Activated CD4-positive, alpha-beta memory T cell treated with anti-CD3 and anti-CD28 coated beads for 36 hours (primary cell): ENCODE results near the gene DHRSX. TPM values are rescaled to one million over a fixed set of nuclear protein-coding genes. Genes with fewer than 3 reads are reported as not detected.

ENCODE experiments used
- CTCF ChIA-PET: fragments of 350-600 bp; sonication (Branson Sonifier 250); formaldehyde crosslinking; loops from one replicate; lab custom pipeline; 2021; ENCODE audit warnings: antibody characterized with exemption, inconsistent platforms; lab: Charles Lee
- POLR2A ChIA-PET: fragments of 350-600 bp; sonication (Branson Sonifier 250); formaldehyde crosslinking; loops from one replicate; lab custom pipeline; 2021; ENCODE audit warnings: antibody characterized with exemption; lab: Charles Lee
- DNase-seq: peaks from one replicate; pipeline ENCODE4 v3.0.0-alpha.2; 2020
- H3K27ac Mint-ChIP-seq: one replicate; pipeline ENCODE4 v1.8.0; 2021; ENCODE audit warnings: mixed read lengths
- H3K27me3 Mint-ChIP-seq: one replicate; pipeline ENCODE4 v1.8.0; 2021; ENCODE audit warnings: mixed read lengths
- H3K36me3 Mint-ChIP-seq: one replicate; pipeline ENCODE4 v1.8.0; 2021; ENCODE audit warnings: mixed read lengths
- H3K4me1 Mint-ChIP-seq: one replicate; pipeline ENCODE4 v1.8.0; 2021; ENCODE audit warnings: low read depth, mixed read lengths
- H3K4me3 Mint-ChIP-seq: one replicate; pipeline ENCODE4 v1.8.0; 2021; ENCODE audit warnings: mild to moderate bottlenecking, mixed read lengths
- H3K9me3 Mint-ChIP-seq: one replicate; pipeline ENCODE4 v1.8.0; 2021; ENCODE audit warnings: mixed read lengths
- intact Hi-C: fragments of 100-400 bp; cut with micrococcal nuclease; formaldehyde crosslinking; loops from one replicate; pipeline ENCODE4 v1.15.1; 2023
- total RNA-seq, 2 experiments: library from RNA; stranded (reverse); gene quantifications; one replicate each; pipeline ENCODE4 v1.2.3, GENCODE V29; 2021

Gene DHRSX
- total RNA-seq, 2 experiments from 2014 or later, result 20.7 to 21.3 TPM

GRCh38 chrX:2502120-2502667 lies 1.4 kb upstream of the DHRSX start:
- DNase-seq, result no peak
- peak overlapping the region; percentile 49 for H3K27ac Mint-ChIP-seq

DNA sequence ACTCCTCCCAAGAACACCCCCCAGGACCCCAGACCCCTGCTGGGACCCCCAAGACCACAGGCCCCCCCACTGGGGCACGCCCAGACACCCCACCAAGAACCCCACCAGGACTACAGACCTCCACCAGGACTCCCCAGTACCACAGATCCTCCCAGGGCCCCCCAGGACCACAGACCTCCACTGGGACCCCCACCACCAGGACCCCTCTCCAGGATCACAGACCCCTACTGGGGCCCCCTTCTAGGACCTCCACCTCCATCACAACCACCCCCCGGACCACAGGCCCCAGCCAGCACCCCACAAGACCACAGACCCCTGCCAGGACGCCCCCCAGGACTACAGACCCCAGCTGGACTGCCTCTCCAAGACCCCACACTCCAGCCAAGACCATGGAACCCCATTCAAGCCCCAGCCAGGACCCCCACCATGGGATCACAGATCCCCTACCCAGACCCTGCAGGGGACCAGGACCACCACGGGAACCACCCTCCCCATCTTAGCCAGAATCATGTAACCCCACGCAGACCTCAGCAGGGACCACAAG lies 855 bp upstream of the DHRSX start:
- POLR2A ChIA-PET, result no interaction called here
- Mint-ChIP-seq H3K9me3 (no peaks in the 10 kb centered on the region), H3K4me1 (peaks cover 24% of the 10 kb centered on the region), H3K4me3 (peak overlapping the region; percentile 57), H3K27ac (peak overlapping the region; percentile 49), H3K36me3 (peaks cover 6% of the 10 kb centered on the region), H3K27me3 (no peaks in the 10 kb centered on the region)
- intact Hi-C loops, result loop anchor here (5.0 kb wide), 2 partner anchors 106 to 839 kb away; no protein-coding TSS in a partner anchor
- no peak for DNase-seq
- CTCF ChIA-PET, result no interaction called here

More at GRCh38 chrX:2502120-2502667, 1.4 kb upstream of the DHRSX start:
- Mint-ChIP-seq H3K27me3 (no peaks in the 10 kb centered on the region), H3K36me3 (peaks cover 6% of the 10 kb centered on the region), H3K4me3 (peak overlapping the region; percentile 57), H3K4me1 (peaks cover 24% of the 10 kb centered on the region), H3K9me3 (no peaks in the 10 kb centered on the region)
- CTCF ChIA-PET, result no interaction called here
- POLR2A ChIA-PET, result no interaction called here
- intact Hi-C loops, result loop anchor here (5.0 kb wide), 2 partner anchors 105 to 840 kb away; no protein-coding TSS in a partner anchor

DNA sequence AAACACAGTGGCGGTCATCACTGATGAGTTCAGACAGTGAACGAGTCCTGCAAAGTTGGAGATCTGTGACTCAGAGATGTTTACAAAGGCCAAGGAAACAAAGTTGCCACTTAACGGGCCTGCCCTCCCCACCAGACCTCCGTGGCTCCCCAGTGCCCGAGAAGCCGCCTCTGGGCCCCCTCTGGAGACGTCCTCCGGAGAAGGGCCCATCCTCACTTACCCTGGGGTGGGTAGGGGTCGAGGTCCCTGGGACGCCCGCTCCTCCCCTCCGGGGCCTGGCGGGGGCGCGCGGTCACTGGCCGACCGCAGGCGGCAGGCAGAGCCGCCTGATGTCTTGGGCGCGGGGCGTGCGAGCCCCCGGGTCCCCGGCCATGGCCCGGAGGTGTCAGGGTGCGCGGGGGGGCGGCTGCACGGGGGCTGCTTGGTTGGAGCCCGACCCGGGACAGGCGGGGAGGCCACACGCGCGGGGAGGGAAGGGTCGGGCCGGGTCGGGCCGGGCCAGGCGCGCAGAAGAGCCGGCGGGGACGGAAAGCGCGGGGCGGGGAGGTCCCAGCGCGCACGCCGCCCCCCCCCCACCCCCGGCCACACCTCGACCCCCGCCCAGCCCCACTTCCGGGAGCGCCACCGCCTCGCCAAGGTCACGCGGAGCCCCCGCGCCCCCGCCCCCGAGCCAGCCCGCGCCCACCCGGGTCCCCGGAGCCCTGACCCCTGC lies 529 bp downstream of the DHRSX start:
- Mint-ChIP-seq H3K9me3 (no peaks in the 10 kb centered on the region), H3K4me1 (peaks cover 27% of the 10 kb centered on the region), H3K36me3 (peaks cover 9% of the 10 kb centered on the region), H3K27ac (peak overlapping the region; percentile 70), H3K4me3 (peak overlapping the region; percentile 78), H3K27me3 (no peaks in the 10 kb centered on the region)
- POLR2A ChIA-PET, result no interaction called here
- peak; percentile 41 for DNase-seq
- intact Hi-C loops, result loop anchor here (5.0 kb wide), 2 partner anchors 107 to 838 kb away; no protein-coding TSS in a partner anchor
- CTCF ChIA-PET, result no interaction called here

GRCh38 chrX:2499507-2499906 lies 1.3 kb downstream of the DHRSX start:
- ChIA-PET POLR2A (no interaction called here), CTCF (no interaction called here)
- intact Hi-C loops, result no loop called here
- peak overlapping the region; percentile 70 for H3K27ac Mint-ChIP-seq
- no peak for DNase-seq
- peaks cover 27% of the 10 kb centered on the region for H3K4me1 Mint-ChIP-seq
- no peaks in the 10 kb centered on the region for H3K9me3 Mint-ChIP-seq
- H3K36me3 Mint-ChIP-seq, result peaks cover 9% of the 10 kb centered on the region
- H3K27me3 Mint-ChIP-seq, result no peaks in the 10 kb centered on the region
- peak overlapping the region; percentile 78 for H3K4me3 Mint-ChIP-seq

DNA sequence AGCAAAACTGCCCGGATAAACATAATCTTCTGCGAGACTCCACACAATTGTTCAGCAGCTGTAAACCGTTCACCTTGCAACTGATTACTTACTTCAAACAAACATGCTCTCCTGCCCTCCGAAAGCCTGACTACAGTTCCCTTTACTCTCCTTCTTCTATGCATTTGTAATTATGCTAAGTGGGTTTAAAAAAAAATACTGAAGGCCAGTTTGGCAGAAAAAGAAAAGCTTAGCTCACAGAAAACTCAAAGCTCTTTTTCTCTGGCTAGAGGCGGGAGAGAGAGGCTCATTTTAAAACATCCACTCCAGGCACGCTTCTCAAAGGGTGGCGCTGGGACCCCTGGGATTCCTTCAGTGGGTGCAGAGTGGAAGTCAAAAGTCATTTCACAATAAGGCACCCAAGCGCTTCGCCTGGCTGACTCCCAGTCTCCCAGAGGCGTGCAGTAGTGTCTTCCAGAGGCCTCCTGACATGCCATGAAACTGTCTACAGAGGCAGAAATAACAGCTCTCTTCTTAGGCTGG lies 1.9 kb downstream of the DHRSX start:
- H3K27me3 Mint-ChIP-seq, result no peaks in the 10 kb centered on the region
- H3K4me1 Mint-ChIP-seq, result peaks cover 27% of the 10 kb centered on the region
- no peaks in the 10 kb centered on the region for H3K9me3 Mint-ChIP-seq
- ChIA-PET CTCF (no interaction called here), POLR2A (no interaction called here)
- peak overlapping the region; percentile 70 for H3K27ac Mint-ChIP-seq
- peak overlapping the region; percentile 78 for H3K4me3 Mint-ChIP-seq
- peaks cover 9% of the 10 kb centered on the region for H3K36me3 Mint-ChIP-seq
- no peak for DNase-seq
- intact Hi-C loops, result no loop called here

GRCh38 chrX:2497961-2498780 lies 2.6 kb downstream of the DHRSX start:
- H3K4me1 Mint-ChIP-seq, result peaks cover 27% of the 10 kb centered on the region
- ChIA-PET CTCF (no interaction called here), POLR2A (no interaction called here)
- H3K27me3 Mint-ChIP-seq, result no peaks in the 10 kb centered on the region
- no peak overlapping the region for H3K4me3 Mint-ChIP-seq
- intact Hi-C loops, result no loop called here
- no peak for DNase-seq
- peak overlapping the region; percentile 52 for H3K27ac Mint-ChIP-seq
- peaks cover 9% of the 10 kb centered on the region for H3K36me3 Mint-ChIP-seq
- no peaks in the 10 kb centered on the region for H3K9me3 Mint-ChIP-seq

GRCh38 chrX:2495595-2495994 lies 5.2 kb downstream of the DHRSX start:
- Mint-ChIP-seq H3K27me3 (no peaks in the 10 kb centered on the region), H3K36me3 (peaks cover 17% of the 10 kb centered on the region), H3K27ac (no peak overlapping the region), H3K4me3 (no peak overlapping the region), H3K9me3 (no peaks in the 10 kb centered on the region), H3K4me1 (peaks cover 27% of the 10 kb centered on the region)
- POLR2A ChIA-PET, result no interaction called here
- CTCF ChIA-PET, result no interaction called here
- DNase-seq, result no peak
- intact Hi-C loops, result no loop called here

DNA sequence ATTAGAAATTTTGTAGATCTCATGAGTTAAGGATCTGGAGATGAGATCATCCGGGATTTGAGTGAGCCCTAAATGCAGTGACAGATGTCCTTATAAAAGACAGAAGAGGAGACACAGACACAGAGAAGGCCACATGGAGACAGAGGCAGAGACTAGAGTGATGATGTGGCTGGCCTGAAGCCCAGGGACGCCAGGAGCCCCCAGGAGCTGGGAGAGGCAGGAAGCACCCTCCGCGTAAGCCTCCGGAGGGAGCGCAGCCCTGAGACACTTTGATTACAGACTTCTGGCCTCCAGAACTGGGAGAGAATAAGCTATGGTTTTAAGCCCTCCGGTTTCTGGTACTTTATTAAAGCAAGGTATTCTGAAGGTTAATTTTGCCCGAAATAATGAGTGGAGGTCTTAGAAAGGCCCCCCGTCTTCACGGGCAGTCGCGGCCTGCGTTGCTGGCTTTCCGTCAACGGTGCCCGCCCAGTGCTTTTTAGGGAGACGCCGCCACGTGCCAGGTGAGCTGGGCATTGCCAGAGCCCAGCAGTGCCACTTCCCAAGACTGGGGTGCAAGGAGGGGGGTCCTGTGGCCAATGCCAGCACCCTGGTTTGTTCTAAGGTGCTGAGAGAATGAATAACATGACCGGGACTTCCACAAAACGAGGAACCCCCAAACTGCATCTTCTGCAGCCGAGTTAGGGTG lies 8.1 kb downstream of the DHRSX start:
- intact Hi-C loops, result no loop called here
- peaks cover 31% of the 10 kb centered on the region for H3K36me3 Mint-ChIP-seq
- H3K4me1 Mint-ChIP-seq, result peaks cover 8% of the 10 kb centered on the region
- no peak overlapping the region for H3K4me3 Mint-ChIP-seq
- CTCF ChIA-PET, result no interaction called here
- no peak overlapping the region for H3K27ac Mint-ChIP-seq
- H3K9me3 Mint-ChIP-seq, result no peaks in the 10 kb centered on the region
- no peaks in the 10 kb centered on the region for H3K27me3 Mint-ChIP-seq
- POLR2A ChIA-PET, result no interaction called here
- DNase-seq, result no peak

DNA sequence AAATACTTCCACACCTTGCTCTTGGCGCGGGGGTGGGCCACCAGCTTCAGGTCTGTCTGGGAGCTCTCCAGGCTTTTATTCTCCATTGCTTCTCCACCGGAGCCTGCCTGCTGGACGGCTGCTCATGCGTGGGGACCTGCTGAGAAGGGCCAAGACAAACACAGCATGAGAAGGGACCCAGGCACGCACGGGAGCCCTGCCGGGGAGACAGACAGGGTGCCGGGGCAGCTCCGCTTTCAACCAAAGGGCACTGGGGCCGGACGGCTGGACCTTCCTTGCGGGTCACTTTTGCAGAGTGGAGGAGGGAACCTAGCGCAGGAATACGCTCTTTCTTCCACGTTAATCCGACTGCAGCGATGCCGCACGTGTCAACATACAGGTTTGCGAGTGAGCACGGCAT lies 10.1 kb downstream of the DHRSX start:
- Mint-ChIP-seq H3K9me3 (no peaks in the 10 kb centered on the region), H3K4me1 (peaks cover 3% of the 10 kb centered on the region), H3K27ac (no peak overlapping the region), H3K4me3 (no peak overlapping the region), H3K27me3 (no peaks in the 10 kb centered on the region), H3K36me3 (peaks cover 34% of the 10 kb centered on the region)
- ChIA-PET POLR2A (no interaction called here), CTCF (no interaction called here)
- intact Hi-C loops, result no loop called here
- no peak for DNase-seq

DNA sequence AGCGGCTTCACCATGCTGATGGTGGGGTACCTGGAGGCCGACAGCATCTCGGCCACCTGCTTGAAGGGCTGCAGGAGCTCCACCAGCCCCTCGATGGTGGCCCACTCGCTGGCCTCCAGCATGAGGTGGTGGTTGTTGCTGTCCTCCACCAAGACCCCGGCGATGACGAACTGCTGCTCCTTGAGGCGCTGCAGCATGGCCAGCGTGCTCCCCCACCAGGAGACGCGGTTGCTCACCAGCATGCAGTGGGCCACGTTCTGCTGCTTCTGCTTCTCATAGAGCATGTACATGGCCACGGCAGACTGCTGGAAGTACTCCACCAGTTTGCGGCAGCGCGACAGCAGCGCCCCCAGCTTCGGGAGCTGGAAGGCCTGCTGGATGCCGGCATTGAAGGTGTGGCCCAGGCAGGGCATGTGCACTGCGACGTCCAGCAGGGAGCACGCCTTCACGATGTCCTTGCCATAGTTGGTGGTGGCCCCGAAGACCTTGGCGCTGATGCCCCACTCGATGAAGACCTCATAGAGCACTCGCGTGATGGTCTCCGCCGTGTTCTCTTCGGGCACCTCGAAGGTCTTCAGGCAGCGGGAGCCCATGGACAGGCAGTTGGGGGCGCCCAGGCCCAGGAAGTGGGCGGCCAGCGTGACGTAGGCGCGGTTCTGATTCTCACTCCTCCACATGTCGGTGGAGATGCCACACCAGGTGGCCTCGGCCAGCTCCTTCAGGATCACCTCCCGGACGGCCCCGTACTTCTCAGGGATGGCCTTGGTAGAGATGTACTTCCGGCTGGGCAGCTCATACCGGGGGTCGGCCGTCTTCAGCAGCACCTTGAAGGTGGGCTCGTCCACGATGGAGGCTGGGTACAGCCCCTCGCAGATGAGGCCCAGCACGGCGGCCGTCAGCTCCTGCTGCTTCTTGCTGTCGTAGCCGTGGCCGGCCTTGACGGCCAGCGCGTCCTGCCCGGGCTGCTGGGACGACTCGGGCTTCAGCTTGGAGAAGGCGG lies 11.0 kb downstream of the DHRSX start:
- Mint-ChIP-seq H3K36me3 (peaks cover 33% of the 10 kb centered on the region), H3K4me1 (peaks cover 2% of the 10 kb centered on the region), H3K27me3 (no peaks in the 10 kb centered on the region), H3K4me3 (no peak overlapping the region), H3K9me3 (no peaks in the 10 kb centered on the region), H3K27ac (no peak overlapping the region)
- intact Hi-C loops, result no loop called here
- ChIA-PET POLR2A (no interaction called here), CTCF (no interaction called here)
- no peak for DNase-seq
